ENCODE measurements around the gene TRIM51.
"Not testable (repeated sequence)": the region's sequence is repeated elsewhere in the genome, so short reads cannot be mapped to it uniquely, and the experiment has no call there.

The TRIM51 gene, protein sequence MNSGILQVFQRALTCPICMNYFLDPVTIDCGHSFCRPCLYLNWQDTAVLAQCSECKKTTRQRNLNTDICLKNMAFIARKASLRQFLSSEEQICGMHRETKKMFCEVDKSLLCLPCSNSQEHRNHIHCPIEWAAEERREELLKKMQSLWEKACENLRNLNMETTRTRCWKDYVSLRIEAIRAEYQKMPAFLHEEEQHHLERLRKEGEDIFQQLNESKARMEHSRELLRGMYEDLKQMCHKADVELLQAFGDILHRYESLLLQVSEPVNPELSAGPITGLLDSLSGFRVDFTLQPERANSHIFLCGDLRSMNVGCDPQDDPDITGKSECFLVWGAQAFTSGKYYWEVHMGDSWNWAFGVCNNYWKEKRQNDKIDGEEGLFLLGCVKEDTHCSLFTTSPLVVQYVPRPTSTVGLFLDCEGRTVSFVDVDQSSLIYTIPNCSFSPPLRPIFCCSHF

DNA sequence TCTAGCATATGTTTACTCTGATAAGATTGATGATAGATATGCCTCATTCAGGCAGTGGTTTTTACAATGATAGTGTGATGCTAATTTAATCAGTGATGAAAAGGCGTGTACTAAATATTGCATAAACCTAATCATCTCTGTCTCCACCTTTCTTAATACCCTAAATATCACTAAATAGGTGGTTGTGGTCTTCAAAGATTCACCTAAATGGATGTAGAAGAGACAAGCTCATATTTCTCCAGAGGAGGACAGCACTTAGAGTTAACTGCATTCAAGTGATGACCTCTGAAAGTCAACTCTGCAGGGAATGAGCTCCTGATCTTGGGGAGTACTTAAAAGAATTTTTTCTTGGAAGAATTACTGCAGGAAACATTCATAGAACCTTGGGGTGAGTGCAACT is at the start of gene TRIM51:
TSS of gene TRIM51 (plus strand) at position 301 of the 400 bp plus-strand sequence. CDS start 2,132 bp downstream, outside the sequence.
- H3K36me3 Mint-ChIP-seq, DNase-seq, H3K27me3 Mint-ChIP-seq, CTCF ChIA-PET, H3K4me1 Mint-ChIP-seq, H3K27ac Mint-ChIP-seq, H3K4me3 Mint-ChIP-seq: not testable (repeated sequence)
- peaks cover 15% of the 10 kb centered on the region for H3K9me3 Mint-ChIP-seq

DNA sequence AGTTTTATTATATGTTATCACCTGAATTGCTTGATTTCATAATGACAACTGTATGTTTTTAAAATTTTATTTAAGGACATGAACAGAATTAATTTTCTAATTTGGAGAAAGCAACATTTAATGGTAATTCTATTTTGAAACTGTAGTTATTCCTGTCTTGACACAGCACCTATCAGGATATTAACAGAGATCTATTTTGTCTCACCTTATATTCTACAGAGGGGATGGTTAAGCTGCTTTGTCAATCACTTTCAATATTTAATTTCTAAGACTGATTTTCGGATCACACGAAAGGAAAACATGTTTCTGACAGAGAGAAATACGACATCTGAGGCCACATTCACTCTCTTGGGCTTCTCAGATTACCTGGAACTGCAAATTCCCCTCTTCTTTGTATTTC is 44.6 kb upstream of the TRIM51 start, which contains the start of gene OR5D16:
TSS of gene OR5D16 (plus strand) at position 301 of the 400 bp plus-strand sequence. CDS start at position 301, 0 bp downstream.
- Mint-ChIP-seq H3K27ac (no peak within 1 kb of the TSS), H3K4me1 (no peaks in the 10 kb centered on the region), H3K4me3 (no peak within 1 kb of the TSS), H3K9me3 (peaks cover 16% of the 10 kb centered on the region), H3K27me3 (no peaks in the 10 kb centered on the region), H3K36me3 (no peaks in the 10 kb centered on the region)
- no peak for DNase-seq
- CTCF ChIA-PET = no interaction called here

DNA sequence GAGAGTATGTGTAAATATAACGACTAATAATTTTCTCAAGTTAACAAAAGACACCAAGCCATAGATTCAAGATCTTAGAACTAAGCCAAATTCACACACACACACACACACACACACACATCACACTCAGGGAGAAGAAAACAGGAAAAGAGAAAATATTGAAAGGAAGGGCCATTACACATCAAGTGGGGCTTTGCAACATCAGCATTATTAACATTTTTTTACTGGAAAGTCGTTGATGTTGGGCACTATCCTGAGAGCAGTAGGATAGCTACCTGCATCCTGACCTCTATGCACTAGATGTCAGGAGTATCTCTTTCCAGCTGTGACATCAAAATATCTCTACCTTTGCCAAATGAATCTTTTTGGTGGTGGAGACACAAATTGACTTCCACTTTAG is 35.6 kb upstream of the TRIM51 start:
- Mint-ChIP-seq H3K27me3 (no peaks in the 10 kb centered on the region), H3K27ac (no peak overlapping the region), H3K9me3 (peaks cover 16% of the 10 kb centered on the region), H3K4me1 (no peaks in the 10 kb centered on the region), H3K36me3 (no peaks in the 10 kb centered on the region), H3K4me3 (no peak overlapping the region)
- DNase-seq = no peak
- CTCF ChIA-PET = no interaction called here

DNA sequence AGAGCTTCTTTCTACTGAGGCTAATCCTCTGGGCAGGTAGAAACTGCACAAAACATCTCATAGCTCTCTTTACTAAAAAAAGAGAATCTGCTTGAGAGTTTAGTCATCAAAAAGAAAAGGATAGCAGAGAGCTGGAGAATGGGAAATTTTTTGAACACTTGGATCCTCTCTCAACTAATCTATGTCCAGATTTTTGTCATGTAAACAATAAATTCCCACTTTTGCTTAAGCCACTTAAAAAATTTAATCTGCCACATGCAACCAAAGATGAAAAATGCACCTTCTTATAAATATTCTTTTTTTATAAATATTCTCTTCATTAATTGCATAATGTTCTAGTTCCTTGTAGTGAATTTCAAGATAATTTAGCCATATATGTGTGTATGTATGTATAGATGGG is 34.1 kb upstream of the TRIM51 start:
- Mint-ChIP-seq H3K9me3 (peaks cover 17% of the 10 kb centered on the region), H3K36me3 (no peaks in the 10 kb centered on the region), H3K4me1 (no peaks in the 10 kb centered on the region), H3K27ac (no peak overlapping the region), H3K4me3 (no peak overlapping the region), H3K27me3 (no peaks in the 10 kb centered on the region)
- CTCF ChIA-PET = no interaction called here
- DNase-seq = no peak

DNA sequence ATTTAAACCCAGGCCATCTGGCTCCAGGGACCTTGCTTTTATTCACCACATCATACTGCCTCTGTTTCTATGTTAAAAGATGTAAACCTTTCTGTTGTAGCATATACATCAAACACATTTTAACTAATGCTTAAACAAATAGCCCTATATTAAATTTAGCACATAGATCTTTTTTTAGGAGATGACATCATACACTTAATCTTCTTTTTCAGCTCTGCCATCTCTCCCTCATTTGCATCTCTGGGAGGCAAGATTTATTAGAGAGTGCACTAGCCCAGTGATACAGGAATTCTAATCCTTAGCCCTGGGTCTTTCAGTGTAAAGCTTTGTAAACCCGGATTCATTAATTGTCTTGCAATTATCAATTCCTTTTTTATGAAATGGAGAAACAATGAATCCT is 31.0 kb upstream of the TRIM51 start:
- DNase-seq = no peak
- H3K36me3 Mint-ChIP-seq = no peaks in the 10 kb centered on the region
- H3K27ac Mint-ChIP-seq = no peak overlapping the region
- H3K4me3 Mint-ChIP-seq = no peak overlapping the region
- H3K4me1 Mint-ChIP-seq = no peaks in the 10 kb centered on the region
- H3K27me3 Mint-ChIP-seq = no peaks in the 10 kb centered on the region
- peaks cover 11% of the 10 kb centered on the region for H3K9me3 Mint-ChIP-seq
- CTCF ChIA-PET = no interaction called here

DNA sequence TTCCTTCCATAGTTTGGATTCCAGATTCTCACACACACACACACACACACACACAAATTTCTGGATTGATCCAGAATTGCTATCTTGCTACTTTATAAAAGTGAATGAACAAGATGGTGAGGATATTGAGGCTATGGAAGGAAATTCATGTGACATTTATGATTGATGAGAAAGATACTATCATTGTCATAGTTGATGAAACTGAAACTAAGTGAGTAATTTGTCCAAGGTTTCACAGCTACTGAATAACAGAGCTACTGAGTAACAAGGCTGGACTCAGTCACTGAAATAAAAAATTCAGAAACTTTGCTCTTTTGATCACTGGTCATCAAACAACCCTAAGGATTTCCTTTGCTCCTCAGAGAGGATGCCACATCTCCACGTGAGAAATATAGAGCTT is 28.4 kb upstream of the TRIM51 start:
- CTCF ChIA-PET = no interaction called here
- Mint-ChIP-seq H3K27ac (no peak overlapping the region), H3K4me1 (no peaks in the 10 kb centered on the region), H3K9me3 (peaks cover 9% of the 10 kb centered on the region), H3K4me3 (no peak overlapping the region), H3K36me3 (no peaks in the 10 kb centered on the region), H3K27me3 (no peaks in the 10 kb centered on the region)
- no peak for DNase-seq

DNA sequence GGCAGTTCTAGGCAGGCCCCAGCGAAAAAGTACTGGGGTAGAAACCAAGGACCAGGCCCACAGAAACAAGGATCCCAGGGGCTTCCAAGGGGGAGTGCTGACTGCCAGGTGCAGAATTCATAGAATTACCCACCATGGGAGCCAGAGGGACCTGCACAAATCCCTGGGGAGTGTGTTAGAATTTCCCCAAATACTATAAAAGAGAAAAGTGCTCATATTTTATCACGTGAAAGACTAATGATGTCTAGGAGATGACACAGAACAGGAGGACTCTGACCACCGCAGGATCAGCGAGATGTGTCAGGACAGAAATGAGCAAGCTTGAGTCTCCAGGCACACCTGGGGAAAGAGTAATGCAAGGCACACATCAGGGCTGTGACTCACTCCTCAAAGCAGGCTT is 15.7 kb upstream of the TRIM51 start:
- H3K4me3 Mint-ChIP-seq, H3K27ac Mint-ChIP-seq, H3K4me1 Mint-ChIP-seq, CTCF ChIA-PET, H3K27me3 Mint-ChIP-seq, DNase-seq, H3K36me3 Mint-ChIP-seq: not testable (repeated sequence)
- H3K9me3 Mint-ChIP-seq = peaks cover 29% of the 10 kb centered on the region

DNA sequence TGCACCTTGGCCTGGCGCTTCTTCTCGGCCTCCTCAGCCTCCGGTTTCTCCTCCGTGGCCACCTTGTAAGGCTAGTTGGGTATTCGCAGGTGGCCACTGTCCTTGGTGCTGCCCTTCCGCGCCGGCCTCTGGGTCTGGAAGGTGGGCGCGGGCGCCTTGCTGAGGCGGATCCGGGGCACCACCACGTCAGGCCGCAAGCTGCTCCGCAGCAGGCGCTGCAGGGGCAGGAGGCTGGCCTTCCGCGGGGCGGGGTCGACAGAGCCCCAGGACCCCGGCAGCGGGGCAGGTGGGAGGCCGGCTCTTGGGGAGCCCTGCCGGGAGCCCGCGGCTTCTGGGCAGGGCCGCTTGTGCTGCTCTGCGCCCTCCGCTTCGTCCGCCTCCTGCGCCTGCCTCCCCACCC is 10.4 kb upstream of the TRIM51 start:
- DNase-seq, CTCF ChIA-PET, H3K27ac Mint-ChIP-seq, H3K27me3 Mint-ChIP-seq, H3K4me1 Mint-ChIP-seq, H3K36me3 Mint-ChIP-seq, H3K4me3 Mint-ChIP-seq: not testable (repeated sequence)
- peaks cover 18% of the 10 kb centered on the region for H3K9me3 Mint-ChIP-seq

DNA sequence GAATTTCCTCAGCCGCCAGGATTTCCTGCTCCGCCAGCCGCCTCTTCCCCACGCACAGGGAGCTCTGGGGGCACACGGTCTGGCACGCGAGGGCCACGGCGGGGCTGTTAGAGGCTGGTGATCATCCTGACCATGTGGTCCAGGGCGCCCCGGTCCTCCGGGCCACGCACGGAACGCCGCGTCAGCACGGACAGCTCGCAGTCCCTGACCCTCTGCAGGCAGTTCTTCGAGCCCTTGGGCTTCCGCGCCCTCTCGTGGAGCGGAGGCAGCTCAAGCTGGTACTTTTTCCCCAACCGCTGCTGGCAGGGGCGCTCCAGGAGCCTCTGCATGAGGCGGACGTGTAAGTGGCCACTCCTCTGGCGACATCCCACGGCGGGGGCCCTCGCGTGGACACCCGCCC is 10.0 kb upstream of the TRIM51 start:
- H3K4me3 Mint-ChIP-seq, CTCF ChIA-PET, DNase-seq, H3K27me3 Mint-ChIP-seq, H3K4me1 Mint-ChIP-seq, H3K36me3 Mint-ChIP-seq, H3K27ac Mint-ChIP-seq: not testable (repeated sequence)
- H3K9me3 Mint-ChIP-seq = peaks cover 14% of the 10 kb centered on the region

DNA sequence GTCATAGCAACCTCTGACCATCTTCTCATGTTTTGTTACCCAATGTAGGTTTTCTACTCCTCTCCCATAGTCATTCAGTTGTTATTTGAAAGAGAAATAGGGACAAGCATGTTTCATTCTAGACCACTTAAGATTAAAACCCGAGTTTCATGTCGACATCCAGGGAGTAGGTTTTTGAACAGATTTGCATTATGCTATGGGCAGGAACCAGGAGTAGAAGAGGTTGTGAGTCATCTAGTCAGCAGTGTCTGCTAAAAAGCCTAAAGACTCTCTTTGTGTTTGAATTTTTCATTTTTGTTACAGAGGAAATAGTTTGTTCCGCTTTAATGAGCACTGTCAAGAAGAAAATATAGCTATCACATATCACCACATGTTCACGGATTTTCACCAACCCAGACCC is 1.9 kb downstream of the TRIM51 start:
- CTCF ChIA-PET, H3K27me3 Mint-ChIP-seq, H3K4me1 Mint-ChIP-seq, DNase-seq, H3K36me3 Mint-ChIP-seq, H3K4me3 Mint-ChIP-seq, H3K27ac Mint-ChIP-seq: not testable (repeated sequence)
- peaks cover 13% of the 10 kb centered on the region for H3K9me3 Mint-ChIP-seq

DNA sequence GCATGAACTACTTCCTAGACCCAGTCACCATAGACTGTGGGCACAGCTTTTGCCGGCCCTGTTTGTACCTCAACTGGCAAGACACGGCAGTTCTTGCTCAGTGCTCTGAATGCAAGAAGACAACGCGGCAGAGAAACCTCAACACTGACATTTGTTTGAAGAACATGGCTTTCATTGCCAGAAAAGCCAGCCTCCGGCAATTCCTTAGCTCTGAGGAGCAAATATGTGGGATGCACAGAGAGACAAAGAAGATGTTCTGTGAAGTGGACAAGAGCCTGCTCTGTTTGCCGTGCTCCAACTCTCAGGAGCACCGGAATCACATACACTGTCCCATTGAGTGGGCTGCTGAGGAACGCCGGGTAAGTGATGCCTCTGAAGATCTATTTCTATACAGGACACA is 2.4 kb downstream of the TRIM51 start:
- CTCF ChIA-PET, DNase-seq, H3K27ac Mint-ChIP-seq: not testable (repeated sequence)

DNA sequence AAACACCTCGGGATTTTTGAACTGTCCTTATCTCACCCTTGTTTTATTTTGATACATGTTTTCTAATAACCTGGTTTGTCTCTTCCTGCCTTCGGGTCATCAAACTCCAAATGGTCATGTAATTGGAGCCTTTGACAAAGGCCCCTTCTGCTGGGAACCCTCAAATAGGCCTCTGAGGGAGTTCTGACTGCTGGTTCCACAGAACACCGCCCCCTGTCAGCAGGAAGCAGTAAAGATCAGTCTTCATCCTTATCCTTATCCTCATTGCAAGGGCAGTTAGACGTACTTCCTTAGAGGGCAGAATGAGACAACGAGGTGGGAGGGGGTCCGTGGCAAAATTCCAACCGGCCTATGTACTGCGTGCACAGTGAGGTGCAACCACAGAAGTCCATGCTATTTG is 12.1 kb downstream of the TRIM51 start:
- no peaks in the 10 kb centered on the region for H3K4me1 Mint-ChIP-seq
- H3K27ac Mint-ChIP-seq = no peak overlapping the region
- DNase-seq = no peak
- H3K4me3 Mint-ChIP-seq = no peak overlapping the region
- CTCF ChIA-PET = no interaction called here
- no peaks in the 10 kb centered on the region for H3K27me3 Mint-ChIP-seq
- no peaks in the 10 kb centered on the region for H3K36me3 Mint-ChIP-seq
- peaks cover 17% of the 10 kb centered on the region for H3K9me3 Mint-ChIP-seq

More for the DNA sequence above, 2.4 kb downstream of the TRIM51 start:
- not testable (repeated sequence) for H3K4me1 Mint-ChIP-seq, H3K36me3 Mint-ChIP-seq, H3K4me3 Mint-ChIP-seq, H3K27me3 Mint-ChIP-seq
- peaks cover 13% of the 10 kb centered on the region for H3K9me3 Mint-ChIP-seq

DNA sequence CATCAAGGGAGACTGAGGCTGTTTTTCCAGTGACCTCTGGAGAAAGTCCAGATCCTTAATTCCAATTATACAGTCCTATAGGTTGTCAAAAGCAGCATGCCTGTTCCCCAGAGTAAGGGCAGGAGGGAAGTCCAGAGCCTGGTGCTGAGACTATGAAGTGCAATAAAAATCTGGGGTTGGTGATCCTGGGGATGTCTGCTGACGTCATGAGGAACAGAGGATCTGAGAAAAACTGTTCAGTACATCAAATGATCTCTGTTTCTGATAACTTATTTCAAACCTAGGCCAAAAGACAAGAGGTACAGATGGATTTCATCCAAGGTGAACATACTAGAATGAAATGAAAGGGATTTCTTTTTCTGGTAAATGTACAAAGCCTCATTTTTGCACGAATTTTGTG is 19.2 kb downstream of the TRIM51 start:
- H3K4me1 Mint-ChIP-seq = no peaks in the 10 kb centered on the region
- H3K36me3 Mint-ChIP-seq = no peaks in the 10 kb centered on the region
- DNase-seq = no peak
- H3K27me3 Mint-ChIP-seq = no peaks in the 10 kb centered on the region
- no peak overlapping the region for H3K4me3 Mint-ChIP-seq
- peaks cover 13% of the 10 kb centered on the region for H3K9me3 Mint-ChIP-seq
- CTCF ChIA-PET = no interaction called here
- no peak overlapping the region for H3K27ac Mint-ChIP-seq

DNA sequence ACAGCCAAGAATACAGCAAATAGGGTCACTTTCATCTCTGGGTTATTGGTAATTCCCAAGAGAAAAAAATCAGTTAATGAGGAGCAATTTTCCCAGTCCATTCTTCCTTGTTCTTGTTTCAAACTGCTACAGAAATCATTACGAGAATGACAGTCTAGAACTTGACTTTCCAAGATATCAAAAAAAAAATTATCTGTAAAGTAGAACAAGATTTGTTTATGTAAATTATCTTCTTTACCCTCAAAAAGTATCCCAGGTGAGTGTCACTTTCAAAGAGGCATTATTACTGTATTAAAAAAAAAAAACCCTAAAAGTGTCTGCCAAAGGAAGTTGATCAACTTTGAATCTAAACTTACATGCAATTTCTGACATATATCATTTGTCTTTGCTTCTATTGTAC is 31.4 kb downstream of the TRIM51 start, which contains the start of gene OR5W2:
TSS of gene OR5W2 (minus strand) at position 101 of the 400 bp plus-strand sequence. CDS start at position 101, 0 bp downstream.
- H3K9me3 Mint-ChIP-seq = peaks cover 10% of the 10 kb centered on the region
- H3K36me3 Mint-ChIP-seq = no peaks in the 10 kb centered on the region
- H3K27ac Mint-ChIP-seq = no peak within 1 kb of the TSS
- no peak for DNase-seq
- H3K27me3 Mint-ChIP-seq = no peaks in the 10 kb centered on the region
- H3K4me3 Mint-ChIP-seq = no peak within 1 kb of the TSS
- no peaks in the 10 kb centered on the region for H3K4me1 Mint-ChIP-seq
- CTCF ChIA-PET = no interaction called here

DNA sequence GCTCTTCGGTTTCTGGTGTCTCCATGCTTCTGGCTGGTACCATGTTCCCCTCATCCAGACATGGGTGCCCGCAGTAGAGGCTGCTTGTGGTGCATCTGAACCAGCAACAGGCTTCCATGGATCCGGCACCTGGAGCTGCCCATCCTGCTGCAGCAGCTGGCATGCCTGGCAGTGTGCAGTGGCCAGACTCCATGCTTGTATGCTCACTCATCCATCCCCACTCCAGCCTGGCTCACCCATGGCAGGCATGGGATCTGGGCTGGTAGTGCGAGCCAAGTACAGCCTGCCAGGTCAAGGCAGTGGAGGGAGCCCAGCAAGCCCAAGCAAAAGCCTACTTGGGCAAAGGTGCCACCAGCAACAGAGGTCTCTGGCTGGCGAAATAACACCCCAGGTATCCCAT is 37.4 kb downstream of the TRIM51 start:
- Mint-ChIP-seq H3K4me1 (no peaks in the 10 kb centered on the region), H3K9me3 (peaks cover 9% of the 10 kb centered on the region), H3K36me3 (no peaks in the 10 kb centered on the region), H3K27me3 (no peaks in the 10 kb centered on the region), H3K27ac (no peak overlapping the region), H3K4me3 (no peak overlapping the region)
- no peak for DNase-seq
- CTCF ChIA-PET = no interaction called here
